ENCODE measurements around the gene ZNF474. TPM values are rescaled to one million over a fixed set of nuclear protein-coding genes. Genes with fewer than 3 reads are reported as not detected.

Gene ZNF474
- total and polyA plus RNA-seq, 8 donors: 0.53 to 4.0 (median 2.2) TPM; not detected in 1

DNA sequence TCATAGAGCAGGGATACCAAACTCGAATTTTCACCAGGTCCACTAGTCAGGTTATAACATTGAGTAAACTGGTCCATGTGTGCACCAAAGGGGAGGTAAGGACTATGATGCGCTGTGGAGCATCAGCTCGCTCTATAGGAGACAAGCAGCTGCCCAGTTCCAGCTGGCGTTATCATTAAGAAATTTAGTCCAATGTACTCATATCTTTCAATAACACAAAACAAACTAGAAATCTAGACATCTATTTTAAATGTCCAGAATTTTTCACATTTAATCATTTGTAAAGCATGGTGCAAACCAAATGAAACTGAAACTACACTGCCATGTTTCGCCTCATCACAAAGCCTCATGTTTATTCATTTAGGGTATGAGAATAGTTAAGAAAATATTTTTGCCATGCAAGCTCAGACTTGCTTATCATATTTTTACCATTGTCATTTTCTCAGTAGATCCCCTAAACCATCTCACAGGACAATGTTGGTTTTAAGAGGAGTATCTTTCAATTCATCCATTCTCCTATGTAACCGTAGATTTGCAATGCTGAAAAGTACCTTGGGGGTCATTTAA lies 50.9 kb downstream of the ZNF474 start:
- intact Hi-C loops (cut with DNase I): no loop called here

DNA sequence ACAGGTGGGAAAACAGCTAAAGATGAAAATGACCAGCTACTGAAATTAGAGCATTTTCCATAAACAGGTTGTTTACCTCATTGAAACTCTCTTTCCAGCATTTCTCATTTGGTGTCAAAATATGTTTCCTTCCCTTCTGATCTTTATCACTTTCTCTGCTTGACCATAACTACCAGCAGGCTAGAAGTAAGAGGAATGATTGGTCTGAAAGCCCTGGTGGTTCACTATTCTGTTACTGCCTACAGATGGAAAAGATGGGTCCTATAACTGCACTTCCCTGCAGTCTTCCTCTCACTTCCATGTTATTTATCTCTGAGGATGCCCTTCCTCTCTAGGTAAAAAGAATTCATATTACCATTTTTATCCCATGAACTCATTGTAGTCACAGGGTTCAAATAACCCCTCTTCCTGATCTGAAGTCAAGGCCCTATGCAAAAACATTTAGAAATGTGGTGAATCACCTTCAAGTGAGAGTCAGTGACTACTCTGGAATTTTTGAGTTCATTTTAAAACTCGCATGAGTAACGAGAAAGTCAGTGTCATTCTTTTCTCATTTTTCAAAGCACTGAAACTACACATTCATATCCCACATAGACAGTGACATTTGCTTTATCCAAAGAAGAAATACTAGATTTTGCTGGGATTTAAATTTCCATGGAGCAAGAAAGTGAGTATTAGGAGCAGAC lies 51.7 kb downstream of the ZNF474 start:
- intact Hi-C loops (cut with DNase I): no loop called here
- H3K27ac ChIP-seq: no peak overlapping the region
- ATAC-seq: peak; percentile 15

More for the DNA sequence above, 50.9 kb downstream of the ZNF474 start:
- H3K4me1 ChIP-seq: peaks cover 14 to 21% of the 10 kb centered on the region in 2 donors
- no peak overlapping the region for H3K4me3 ChIP-seq
- no peaks in the 10 kb centered on the region for H3K9me3 ChIP-seq
- H3K27me3 ChIP-seq: no peaks in the 10 kb centered on the region
- no peak overlapping the region for H3K27ac ChIP-seq
- DNase-seq (no peak), ATAC-seq (no peak)
- TF ChIP-seq, protein P1, sequence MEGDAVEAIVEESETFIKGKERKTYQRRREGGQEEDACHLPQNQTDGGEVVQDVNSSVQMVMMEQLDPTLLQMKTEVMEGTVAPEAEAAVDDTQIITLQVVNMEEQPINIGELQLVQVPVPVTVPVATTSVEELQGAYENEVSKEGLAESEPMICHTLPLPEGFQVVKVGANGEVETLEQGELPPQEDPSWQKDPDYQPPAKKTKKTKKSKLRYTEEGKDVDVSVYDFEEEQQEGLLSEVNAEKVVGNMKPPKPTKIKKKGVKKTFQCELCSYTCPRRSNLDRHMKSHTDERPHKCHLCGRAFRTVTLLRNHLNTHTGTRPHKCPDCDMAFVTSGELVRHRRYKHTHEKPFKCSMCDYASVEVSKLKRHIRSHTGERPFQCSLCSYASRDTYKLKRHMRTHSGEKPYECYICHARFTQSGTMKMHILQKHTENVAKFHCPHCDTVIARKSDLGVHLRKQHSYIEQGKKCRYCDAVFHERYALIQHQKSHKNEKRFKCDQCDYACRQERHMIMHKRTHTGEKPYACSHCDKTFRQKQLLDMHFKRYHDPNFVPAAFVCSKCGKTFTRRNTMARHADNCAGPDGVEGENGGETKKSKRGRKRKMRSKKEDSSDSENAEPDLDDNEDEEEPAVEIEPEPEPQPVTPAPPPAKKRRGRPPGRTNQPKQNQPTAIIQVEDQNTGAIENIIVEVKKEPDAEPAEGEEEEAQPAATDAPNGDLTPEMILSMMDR (IDR thresholded peaks at IDR 0.05): no peak
- H3K36me3 ChIP-seq: no peaks in the 10 kb centered on the region

DNA sequence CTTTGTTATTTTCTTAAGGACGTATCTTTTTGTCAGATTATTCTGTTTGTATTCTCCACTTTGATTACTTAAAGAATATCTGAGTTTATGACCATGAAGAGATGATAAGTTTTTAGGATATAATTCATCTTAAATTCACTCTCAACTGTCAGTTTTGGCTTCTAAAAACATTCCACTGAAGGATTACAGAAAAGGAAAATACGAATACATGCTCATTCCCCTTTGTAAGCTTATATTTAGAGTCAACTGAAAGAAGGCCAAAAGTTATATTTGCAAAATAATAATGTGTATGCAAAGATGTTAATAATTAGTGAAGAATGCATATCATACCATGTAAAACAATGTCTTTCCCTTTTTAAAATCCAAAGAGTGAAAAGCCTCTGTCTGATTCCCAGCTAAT lies 52.5 kb downstream of the ZNF474 start:
- no peak overlapping the region for H3K4me3 ChIP-seq
- H3K4me1 ChIP-seq: peaks cover 14 to 21% of the 10 kb centered on the region in 2 donors
- no peaks in the 10 kb centered on the region for H3K27me3 ChIP-seq
- no peak for ATAC-seq
- intact Hi-C loops (cut with DNase I): no loop called here
- H3K9me3 ChIP-seq: no peaks in the 10 kb centered on the region
- no peaks in the 10 kb centered on the region for H3K36me3 ChIP-seq
- TF ChIP-seq, protein P1 (IDR thresholded peaks at IDR 0.05): no peak
- peak overlapping the region in 1 of 2 donors; percentile 71 for H3K27ac ChIP-seq
- no peak for DNase-seq

More for the DNA sequence above, 51.7 kb downstream of the ZNF474 start:
- TF ChIP-seq, protein P1 (IDR thresholded peaks at IDR 0.05): no peak
- no peaks in the 10 kb centered on the region for H3K9me3 ChIP-seq
- no peaks in the 10 kb centered on the region for H3K27me3 ChIP-seq
- H3K36me3 ChIP-seq: no peaks in the 10 kb centered on the region
- DNase-seq: no peak
- H3K4me1 ChIP-seq: peaks cover 14 to 21% of the 10 kb centered on the region in 2 donors
- no peak overlapping the region for H3K4me3 ChIP-seq

DNA sequence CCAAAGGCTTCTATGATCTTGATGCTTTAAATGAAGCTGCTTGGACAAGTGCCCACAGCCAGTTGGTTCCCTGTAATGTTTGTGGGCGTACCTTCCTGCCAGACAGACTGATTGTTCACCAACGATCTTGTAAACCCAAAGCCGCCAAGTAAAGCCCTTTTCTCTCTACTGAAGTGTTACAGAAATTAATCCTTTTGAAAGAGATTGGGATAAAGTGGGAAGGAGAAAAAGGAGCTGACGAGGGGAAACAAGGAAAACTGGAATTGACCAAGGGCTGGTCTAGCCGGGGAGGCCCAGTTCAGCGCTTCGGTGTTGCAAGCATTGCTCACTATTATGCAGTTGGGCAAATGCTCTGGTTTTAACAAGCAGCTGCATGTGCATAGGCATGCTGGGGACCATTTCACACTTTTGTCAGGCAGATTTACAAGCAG lies 53.2 kb downstream of the ZNF474 start:
- peak in 3 of 4 donors; percentile 41 to 62 (median 44) for DNase-seq
- intact Hi-C loops (cut with DNase I): no loop called here
- TF ChIP-seq, protein P1 (IDR thresholded peaks at IDR 0.05): no peak
- peak; percentile 74 for ATAC-seq
- Histone ChIP-seq H3K4me3 (no peak overlapping the region), H3K27me3 (no peaks in the 10 kb centered on the region), H3K9me3 (no peaks in the 10 kb centered on the region), H3K27ac (peak overlapping the region; percentile 45 to 71), H3K36me3 (no peaks in the 10 kb centered on the region), H3K4me1 (peaks cover 14 to 21% of the 10 kb centered on the region in 2 donors)

DNA sequence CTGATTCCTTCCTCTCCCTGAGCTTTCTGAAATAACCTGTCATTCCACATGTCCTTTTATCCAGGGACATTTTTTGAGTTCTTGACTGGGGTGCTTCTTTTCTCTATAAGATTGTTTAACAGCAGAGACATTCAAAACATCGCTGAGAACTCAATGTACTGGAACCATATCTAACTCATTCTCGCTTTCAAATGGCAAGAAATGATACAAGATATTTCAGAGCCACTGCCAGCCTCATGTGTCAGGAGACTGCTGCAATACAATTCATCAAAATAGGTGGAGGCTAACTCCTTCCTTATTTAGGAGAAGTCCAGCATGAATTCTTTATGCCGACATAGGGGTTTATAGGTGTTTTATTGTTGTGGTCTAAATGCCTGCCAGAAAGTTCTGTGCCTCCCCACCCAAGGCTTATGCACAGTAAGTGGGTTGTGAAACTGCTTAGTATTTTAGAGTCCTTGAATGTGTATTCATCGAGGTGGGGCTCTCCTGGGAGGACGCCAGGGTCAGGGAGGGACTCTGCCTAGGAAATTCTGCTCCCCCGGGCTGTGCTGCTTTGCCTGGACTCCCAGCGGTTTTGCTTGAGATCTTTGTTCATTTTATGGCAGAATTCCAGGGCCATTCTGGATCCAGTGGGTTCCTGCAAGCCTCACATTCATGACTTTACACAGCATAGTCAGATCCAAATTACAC lies 53.9 kb downstream of the ZNF474 start:
- H3K4me3 ChIP-seq: no peak overlapping the region
- no peaks in the 10 kb centered on the region for H3K9me3 ChIP-seq
- TF ChIP-seq, protein P1 (IDR thresholded peaks at IDR 0.05): no peak
- DNase-seq (peak in 3 of 4 donors; percentile 45 to 76 (median 62)), ATAC-seq (peak; percentile 88)
- H3K4me1 ChIP-seq: peaks cover 14 to 21% of the 10 kb centered on the region in 2 donors
- no peaks in the 10 kb centered on the region for H3K27me3 ChIP-seq
- H3K27ac ChIP-seq: peak overlapping the region; percentile 45 to 71
- H3K36me3 ChIP-seq: no peaks in the 10 kb centered on the region
- intact Hi-C loops (cut with DNase I): no loop called here
